ENCODE measurements around the gene SLC25A23. TPM values are rescaled to one million over a fixed set of nuclear protein-coding genes. Genes with fewer than 3 reads are reported as not detected.
A peak's percentile ranks its signal among the peaks of the same experiment; 100 is the strongest.
"Not testable (repeated sequence)": the region's sequence is repeated elsewhere in the genome, so short reads cannot be mapped to it uniquely, and the experiment has no call there.

Gene SLC25A23
- 17.5 and 20.7 TPM in 2 replicates for total RNA-seq (2014; rRNA removed; shearing (Covaris generic))

DNA sequence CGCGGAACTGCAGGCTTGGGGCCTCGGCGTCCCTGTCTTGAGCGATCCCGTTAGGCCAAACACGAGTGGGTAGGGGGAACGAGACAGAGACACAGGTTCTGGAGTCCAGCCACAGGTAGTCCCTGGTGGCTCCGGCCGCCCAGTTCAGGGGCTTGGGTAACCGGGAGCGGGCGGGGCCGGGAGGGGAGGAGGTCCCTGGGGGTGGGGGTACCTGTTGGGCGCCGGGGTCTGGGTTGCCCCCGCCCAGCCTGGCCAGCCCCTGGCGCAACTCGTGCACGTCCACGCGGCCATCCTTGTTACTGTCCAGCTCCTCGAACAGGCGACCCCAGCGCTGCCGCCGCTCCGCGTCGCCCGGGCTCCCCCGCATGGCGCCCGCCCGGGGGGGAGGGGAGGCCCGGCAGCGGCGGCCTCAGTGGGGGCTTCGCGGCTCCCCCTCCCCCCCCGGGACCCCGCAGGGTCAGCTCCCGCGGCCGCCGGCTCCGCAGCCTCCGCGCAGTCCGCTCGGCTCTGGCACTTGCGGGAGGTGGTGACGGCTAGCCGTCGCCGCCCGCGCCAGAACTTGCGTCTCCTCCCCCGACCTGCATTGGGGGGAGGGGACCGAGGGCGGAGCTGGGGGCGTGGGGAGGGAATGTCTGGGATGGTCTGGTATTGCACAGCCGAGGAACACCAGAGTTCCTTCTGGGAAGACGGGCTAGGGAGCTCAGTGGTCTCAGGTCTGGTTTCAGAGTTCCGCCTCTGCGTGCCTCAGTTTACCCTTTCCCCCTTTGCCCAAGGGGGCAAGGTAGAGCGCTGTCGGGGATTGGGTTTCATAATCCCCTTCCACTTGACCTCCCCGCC, at the start of gene SLC25A23:
Gene SLC25A23, minus strand, starts transcription at position 531 of the 837 bp plus-strand sequence. Its CDS starts 164 bp downstream, at position 367.
- DNase-seq (ENCODE audit: low read depth) = peak; percentile 71

DNA sequence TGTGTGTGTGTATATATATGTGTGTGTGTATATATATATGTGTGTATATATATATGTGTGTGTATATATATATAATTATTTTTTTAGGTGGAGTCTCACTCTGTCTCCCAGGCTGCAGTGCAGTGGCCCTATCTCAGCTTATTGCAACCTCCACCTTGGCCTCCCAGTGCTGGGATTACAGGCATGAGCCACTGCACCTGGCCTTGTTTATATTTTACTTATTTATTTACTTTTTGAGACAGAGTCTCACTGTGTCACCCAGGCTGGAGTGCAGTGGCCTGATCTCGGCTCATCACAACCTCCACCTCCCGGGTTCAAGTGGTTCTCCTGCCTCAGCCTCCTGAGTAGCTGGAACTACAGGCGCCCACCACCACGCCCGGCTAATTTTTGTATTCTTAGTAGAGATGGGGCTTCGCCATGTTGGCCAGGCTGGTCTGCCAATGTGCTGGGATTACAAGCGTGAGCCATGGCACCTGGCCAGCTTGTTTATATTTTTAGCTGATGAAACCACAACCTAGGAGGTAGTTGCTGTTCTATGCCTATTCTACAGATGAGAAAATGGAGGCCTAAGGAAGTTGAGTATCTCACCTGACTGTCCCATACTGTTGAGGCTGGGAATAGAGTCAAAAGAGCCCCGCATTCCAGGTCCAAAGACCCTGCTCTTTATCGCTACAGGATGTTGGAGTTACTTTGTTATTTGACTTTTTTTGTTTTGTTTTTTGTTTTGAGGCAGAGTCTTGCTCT, 48.6 kb upstream of the SLC25A23 start:
- not testable (repeated sequence) for DNase-seq (ENCODE audit: low read depth)

DNA sequence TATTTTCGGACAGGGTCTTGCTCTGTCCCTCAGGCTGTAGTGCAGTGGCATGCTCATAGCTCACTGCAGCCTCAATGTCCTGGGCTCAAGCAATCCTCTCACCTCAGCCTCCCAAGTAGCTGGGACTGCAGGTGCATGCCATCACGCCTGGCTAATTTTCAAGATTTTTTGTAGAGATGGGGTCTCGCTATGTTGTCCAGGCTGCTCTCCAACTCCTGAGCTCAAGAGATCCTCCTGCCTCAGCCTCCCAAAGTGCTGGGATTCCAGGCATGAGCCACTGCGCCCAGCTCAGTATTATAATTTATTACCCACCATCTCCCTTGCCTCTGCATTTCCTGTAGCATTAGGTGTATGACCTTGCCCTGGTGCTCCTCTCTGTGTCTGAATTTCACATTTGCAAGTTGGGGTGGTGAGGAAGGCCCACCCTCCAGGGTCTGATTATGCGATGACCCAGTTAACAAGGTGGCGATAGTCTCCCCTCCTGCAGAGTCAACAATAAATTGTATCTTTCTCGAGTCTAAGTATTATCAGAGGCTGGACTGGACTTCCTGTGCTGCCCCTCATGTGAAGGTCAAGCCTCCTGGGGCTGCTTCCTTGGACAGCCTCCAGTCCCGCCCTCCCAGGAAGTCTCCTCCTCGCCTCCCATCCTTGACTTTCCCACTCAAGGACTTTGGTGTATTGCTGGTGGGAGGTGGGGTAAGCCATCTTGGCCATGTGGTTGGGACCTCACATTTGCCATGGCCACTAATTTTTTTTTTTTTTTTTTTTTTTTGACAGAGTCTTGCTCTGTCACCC, 44.0 kb upstream of the SLC25A23 start:
- DNase-seq (ENCODE audit: low read depth) = no peak

DNA sequence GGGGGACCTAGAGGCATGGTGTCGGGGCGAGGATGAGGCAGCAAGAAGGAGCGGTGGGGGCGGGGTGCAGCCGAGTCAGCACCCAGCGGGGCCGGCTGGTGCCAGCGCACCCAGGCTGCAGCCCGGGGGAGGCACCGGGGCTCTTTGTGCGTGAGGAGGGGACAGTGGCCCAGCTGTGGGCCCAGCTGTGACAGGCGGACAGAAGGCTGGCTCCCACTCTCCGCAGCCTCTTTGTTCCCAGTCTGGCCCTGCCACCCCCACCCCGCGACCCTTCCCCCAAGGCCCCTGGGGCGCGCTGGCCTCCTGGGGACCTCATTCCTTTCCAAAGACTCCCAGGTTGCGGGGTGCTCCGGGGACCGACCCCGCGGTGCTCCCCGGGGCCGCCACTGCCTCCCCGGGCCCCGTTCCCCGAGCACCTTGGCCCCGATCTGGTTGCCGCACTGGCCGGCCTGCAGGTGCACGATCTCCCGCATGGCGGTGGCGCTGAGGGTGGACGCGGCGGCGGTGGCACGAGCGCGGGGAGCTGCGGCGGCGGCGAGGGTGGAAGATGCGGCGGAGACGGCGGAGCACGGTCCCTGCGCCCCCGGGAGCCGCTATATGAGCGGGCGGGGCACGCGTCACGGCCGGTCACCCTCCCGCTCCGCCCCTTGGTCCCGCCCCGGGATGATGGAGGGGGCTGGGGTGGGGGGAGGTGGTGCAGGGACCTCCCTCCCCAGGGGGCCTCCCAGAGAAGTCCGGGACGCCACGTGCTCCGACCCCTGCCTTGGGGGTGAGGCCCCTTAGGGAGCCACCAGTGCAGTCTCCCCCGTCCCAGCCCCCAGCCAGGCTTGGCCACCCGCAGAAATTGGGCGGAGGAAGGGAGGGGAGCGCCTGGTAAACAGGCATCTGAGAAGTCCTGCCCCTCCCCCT, 42.4 kb upstream of the SLC25A23 start, which contains the start of gene TUBB4A:
Gene TUBB4A, minus strand, starts transcription at position 570 of the 909 bp plus-strand sequence. Its CDS starts 97 bp downstream, at position 473.
- DNase-seq (ENCODE audit: low read depth) = no peak

DNA sequence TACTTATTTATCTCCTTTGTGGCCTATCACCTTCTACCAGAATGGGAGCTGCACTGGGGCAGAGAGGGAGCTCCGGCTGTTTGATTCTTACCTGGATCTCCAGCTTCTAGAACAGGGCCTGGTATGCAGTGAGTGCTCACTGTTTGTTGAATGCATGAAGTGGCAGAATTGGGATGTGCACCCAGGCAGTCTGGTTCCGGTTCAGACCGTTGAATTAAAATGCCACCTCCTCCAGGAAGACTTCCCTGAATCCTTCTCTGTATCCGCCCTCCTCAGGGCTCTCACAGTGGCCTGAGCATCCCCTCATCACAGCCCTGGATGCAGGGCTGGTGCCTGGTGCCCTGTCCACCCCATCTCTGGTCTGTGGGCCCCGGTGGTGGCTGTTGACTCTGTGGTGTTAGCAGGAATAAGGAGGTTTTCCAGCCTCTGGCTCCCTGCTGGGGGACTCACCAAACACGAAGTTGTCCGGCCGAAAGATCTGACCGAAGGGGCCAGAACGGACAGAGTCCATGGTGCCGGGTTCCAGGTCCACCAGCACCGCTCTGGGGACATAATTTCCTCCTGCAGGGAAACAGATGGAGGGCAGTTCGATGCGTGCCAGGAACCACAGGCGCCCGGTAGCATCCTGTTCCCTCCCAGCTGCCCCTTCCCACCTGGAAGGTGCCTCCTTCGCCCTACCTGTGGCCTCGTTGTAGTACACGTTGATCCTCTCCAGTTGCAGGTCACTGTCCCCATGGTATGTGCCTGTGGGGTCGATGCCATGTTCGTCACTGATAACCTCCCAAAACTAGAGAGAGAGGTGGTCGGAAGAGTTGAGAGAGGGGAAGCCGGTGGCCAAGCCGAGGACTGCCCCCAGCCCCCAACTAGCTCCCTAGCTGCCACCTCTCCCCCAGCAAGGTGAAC, 41.5 kb upstream of the SLC25A23 start:
- DNase-seq (ENCODE audit: low read depth) = no peak

DNA sequence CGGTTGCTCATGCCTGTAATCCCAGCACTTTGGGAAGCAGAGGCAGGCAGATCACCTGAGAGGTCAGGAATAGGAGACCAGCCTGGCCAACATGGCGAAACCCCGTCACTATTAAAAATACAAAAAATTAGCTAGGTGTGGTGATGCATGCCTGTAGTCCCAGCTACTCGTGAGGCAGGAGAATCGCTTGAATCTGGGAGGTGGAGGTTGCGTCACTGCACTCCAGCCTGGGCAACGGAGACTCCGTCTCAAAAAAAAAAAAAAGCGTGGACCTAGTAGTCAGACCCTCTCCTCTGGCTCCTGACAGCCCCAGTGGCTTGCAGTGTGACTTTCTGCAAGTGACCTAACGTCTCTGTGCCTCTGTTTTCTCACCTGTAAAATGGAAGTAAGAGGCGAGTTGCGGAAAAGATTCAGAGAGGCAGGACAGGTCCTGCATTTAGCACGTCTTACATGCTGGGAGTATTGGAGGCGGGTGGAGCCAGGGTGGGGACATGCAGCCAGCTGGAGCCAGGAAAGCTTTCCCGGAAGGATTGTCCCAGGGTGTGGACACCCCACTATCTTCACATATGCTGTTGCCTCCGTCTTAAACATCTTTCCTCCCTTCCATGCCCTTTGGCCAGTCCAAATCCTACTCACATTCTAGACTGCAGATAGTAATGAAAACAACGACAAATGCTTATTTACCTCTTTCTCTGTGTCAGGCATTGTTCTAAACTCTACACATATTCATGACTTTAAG, 39.6 kb upstream of the SLC25A23 start:
- DNase-seq (ENCODE audit: low read depth) = no peak

DNA sequence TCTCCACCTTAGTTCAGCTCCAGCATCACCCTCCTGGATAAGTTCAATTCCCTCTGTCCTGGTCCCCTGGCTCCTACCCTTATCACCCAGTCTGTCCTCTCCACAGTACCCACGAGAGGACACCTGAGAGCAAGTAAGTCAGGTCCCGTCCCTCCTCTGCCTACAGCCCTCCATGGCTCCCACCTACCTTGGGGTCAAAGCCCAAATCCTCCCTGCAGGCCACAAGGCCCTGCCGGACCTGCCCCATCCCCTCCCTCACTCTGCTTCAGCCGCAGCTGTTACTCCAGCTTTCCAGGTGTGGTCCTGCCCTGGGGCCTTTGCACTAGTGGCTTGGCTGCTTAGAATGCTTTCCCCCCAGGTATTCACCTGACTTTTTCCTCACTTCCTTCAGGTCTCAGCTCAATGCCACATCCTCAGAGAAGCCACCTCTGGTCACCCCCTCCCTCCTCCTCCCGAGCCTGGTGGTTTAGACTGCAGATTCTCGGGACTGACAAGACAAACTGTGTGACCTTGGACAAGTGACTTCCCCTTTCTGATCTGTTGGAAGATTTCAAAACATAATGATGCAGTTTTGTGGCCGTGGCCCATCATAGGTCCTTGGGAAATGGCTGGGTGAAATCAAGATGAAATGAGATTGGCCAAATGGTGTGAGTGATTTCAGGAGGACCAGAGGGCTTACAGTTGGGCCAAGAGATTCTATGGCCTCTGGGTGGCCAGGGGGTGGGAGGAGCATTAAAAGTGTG, 38.9 kb upstream of the SLC25A23 start:
- no peak for DNase-seq (ENCODE audit: low read depth)

DNA sequence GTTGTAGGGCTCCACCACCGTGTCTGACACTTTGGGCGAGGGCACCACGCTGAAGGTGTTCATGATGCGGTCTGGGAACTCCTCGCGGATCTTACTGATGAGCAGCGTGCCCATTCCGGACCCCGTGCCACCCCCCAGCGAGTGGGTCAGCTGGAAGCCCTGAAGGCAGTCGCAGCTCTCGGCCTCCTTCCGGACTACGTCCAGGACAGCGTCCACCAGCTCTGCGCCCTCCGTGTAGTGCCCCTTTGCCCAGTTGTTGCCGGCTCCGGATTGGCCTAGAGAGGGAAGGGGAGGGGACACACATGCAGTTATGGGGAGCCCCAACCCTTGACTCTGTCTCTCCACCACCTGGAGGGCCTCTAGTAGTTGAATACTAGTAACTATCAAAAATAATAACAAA, 36.4 kb upstream of the SLC25A23 start:
- no peak for DNase-seq (ENCODE audit: low read depth)

DNA sequence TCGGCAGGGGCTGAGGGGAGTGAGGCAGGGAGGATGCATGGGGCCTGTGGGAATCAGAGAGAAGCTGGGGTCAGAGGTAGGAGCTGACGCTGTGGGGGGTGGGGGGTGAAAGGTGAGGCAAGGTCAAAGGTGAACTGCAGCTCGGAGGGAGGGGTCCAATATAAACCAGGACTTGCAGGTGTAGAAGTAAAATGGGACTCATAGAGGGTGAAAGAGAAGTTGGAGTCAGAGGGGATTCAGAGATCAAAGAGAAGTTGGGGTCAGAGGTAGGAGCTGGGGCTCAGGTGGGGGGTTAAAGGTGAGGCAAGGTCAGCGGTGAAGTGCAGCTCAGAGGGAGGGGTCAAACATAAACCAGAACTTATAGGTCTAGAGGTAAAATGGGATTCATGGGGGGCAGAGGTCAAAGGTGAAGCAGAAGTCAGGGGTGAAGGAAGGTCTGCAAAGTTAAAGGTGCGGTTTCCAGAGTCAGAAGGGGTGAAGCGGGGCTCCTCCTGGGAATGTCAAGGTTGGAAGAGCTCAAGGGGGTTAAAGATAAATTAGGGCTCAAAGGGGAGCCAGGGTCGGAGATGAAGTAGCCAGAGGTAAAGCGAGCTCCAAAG, 34.9 kb upstream of the SLC25A23 start:
- no peak for DNase-seq (ENCODE audit: low read depth)

DNA sequence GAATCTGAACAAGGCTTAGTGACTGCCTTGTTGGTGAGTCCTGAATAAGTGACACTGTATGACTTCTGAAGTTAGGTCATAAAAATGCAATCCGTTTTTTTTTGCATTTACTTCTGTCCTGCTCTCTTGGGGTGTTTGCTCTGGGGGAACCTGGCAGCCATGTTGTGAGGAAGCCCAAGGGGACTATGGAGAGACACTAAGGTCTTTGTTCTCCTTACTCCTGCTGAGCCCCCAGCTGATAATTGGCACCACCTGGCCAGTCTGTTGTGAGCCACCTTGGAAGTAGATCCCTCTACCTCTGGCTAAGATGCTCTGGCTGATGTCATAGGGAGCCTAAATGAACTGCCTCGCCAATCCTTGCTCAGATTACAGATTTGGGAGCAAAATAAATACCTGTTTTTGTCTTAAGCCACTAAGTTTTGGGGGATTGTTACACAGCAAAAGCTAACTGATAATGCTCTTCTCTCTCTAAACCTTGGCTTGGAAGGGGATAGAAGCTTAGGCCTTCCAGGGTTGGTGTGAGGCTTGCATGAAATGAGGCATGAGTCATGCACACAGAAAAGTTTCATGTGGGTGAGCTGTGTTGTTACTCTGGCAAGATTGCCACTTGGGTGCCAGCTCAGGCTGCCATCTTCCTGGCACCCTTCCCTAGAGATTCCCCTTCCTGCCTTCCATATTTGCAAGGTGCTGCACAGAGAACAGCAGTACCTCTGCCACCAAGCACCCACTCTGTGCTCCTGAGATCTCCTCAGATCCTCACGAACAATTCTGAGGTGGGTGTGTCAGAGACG, 32.4 kb upstream of the SLC25A23 start:
- DNase-seq (ENCODE audit: low read depth) = no peak

DNA sequence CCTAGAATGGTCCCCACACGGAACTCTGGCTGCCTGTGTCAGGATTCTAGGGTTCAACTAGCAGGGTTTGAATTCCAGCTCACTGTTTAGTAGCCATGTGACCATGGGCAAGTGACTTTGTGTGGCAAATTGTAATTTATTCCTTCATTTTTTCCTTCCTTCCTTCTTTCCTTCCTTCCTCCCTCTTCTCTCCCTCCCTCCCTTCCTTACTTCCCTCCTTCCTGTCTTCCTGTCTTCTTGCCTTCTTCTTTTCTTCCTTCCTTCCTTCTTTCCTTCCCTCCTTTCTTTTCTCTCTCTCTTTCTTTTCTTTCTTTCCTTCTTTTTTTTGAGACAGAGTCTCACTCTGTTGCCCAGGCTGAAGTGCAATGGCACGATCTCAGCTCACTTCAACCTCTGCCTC, 30.5 kb upstream of the SLC25A23 start:
- no peak for DNase-seq (ENCODE audit: low read depth)

DNA sequence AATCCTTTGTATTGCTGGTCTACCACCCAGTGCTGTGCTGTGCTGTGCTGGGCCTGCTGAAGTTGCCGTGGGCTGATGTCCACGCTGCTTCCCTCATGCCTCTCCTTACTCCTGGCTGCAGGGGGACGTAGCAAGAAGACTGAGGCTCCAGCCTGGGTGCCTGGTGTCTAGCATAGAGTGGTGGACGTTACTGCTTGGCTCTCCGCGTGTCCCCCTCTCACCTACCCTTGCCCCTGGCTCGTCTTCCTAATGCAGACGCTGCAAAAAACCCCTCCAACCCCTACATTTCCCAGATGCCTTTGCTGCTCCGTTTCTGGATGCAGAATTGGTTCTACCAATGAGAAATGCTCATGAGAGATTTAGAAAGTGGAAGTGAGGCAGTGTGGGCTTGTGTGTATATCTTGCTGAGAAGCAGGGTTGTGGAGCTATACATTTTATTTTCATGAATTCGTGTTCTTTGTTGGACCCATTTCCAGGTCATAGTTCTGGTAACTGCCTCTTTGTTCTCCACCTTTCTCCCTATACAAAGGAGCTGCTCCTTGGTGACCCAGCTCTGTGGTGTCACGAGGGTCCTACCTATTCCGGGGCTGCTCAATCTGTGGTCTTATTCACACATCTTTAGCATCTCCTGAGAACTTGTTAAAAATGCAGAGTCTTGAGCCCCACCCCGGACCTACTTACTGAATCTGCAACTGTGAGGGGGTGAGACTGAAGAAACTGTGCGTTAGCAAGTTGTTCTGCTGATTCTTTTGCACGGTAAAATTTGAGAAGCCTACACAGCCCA, 29.9 kb upstream of the SLC25A23 start:
- DNase-seq (ENCODE audit: low read depth) = no peak

DNA sequence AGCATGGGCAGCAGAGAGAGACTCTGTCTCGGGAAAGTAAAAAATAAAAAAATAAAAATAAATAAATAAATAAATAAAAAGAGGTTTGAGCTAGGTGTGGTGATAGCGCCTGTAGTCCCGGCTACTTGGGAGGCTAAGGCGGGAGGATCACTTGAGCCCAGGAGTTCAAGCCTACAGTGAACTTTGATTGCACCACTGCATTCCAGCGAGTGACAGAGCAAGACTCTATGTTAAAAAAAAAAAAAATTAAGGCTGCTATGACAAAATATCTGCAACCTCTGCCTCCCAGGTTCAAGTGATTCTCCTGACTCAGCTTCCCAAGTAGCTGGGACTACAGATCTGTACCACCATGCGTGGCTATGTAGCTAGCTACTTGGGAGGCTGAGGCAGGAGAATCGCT, 25.2 kb upstream of the SLC25A23 start:
- DNase-seq (ENCODE audit: low read depth) = no peak

DNA sequence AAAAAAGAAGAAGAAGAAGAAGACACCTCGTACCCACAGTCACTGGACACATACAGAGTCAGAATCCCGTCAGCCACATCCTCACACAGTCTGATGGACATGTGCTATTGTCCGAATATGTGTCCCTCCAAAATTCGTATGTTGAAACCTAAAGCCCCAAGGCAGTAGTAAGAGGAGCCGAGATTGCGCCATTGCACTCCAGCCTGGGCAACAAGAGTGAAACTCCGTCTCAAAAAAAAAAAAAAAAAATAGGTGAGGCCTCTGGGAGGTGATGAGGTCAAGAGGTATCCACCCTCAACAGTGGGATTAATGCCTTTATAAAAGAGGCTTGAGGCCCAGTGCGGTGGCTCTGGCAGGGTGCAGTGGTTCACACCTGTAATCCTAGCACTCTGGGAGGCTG, 24.6 kb upstream of the SLC25A23 start:
- DNase-seq (ENCODE audit: low read depth) = no peak

DNA sequence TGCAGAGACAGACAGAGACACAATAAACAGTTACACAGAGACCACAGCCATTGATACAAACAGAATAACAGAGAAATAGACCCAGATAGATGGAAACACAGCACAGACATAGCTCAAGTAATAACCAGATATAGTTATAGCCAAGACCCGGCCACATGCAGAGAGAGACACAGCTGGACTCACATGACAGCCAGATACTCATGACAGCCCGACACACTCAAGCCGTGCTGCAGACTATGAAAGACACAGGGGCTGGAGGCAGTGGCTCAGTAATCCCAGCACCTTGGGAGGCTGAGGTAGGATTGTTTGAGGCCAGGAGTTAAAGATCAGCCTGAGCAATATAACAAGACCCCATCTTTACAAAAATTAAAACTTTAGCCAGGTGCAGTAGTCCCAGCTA, 23.6 kb upstream of the SLC25A23 start:
- no peak for DNase-seq (ENCODE audit: low read depth)

DNA sequence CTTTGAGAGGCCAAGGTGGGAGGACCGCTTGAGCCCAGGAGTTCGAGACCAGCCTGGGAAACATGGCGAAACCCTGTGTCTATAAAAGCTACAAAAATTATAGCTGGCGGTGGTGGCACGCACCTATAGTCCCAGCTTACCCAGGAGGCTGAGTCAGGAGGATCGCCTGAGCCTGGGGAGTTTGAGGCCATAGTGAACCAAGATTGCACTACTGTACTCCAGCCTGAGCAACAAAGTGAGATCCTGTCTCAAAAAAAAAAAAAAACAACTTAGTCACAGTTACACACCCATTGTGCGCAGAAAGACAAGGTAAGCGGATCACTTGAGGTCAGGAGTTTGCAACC, 22.7 kb upstream of the SLC25A23 start:
- DNase-seq (ENCODE audit: low read depth) = no peak

All from RPMI7951 (cell line).